Measurements from ENCODE around the gene TMEM109. TPM values are rescaled to one million over a fixed set of nuclear protein-coding genes. Genes with fewer than 3 reads are reported as not detected.

The TMEM109 gene
- 10 to 100 TPM; 61.9 to 66.3 TPM for total RNA-seq

GRCh38 chr11:60913793-60914632, at the start of gene TMEM109:
Gene TMEM109, plus strand, starts transcription at chr11:60914158. Its CDS starts 5,536 bp downstream, at chr11:60919694.
- H3K27me3 Mint-ChIP-seq (ENCODE audit: low read depth), result no peaks in the 10 kb centered on the region
- H3K4me1 Mint-ChIP-seq (ENCODE audit: low read depth), result peaks cover 83% of the 10 kb centered on the region
- H3K36me3 Mint-ChIP-seq (ENCODE audit: insufficient read depth in 2 of 2), result peaks cover 8 to 16% of the 10 kb centered on the region in 2 donors
- H3K27ac Mint-ChIP-seq, result peak within 1 kb of the TSS; percentile 89
- ATAC-seq (replicated peaks in 1 of 2) (peak; percentile 73 to 77), DNase-seq (peak; percentile 88 to 92)
- H3K4me3 Mint-ChIP-seq, result peak within 1 kb of the TSS; percentile 96
- H3K9me3 Mint-ChIP-seq, result peaks cover 2 to 7% of the 10 kb centered on the region in 2 donors

- Mint-ChIP-seq H3K4me1 (ENCODE audit: low read depth) (no peaks in the 10 kb centered on the region), H3K9me3 (no peaks in the 10 kb centered on the region), H3K27ac (no peak overlapping the region), H3K36me3 (ENCODE audit: insufficient read depth in 2 of 2) (no peaks in the 10 kb centered on the region), H3K4me3 (no peak overlapping the region), H3K27me3 (ENCODE audit: low read depth) (no peaks in the 10 kb centered on the region)
- DNase-seq (no peak), ATAC-seq (replicated peaks in 1 of 2) (no peak)
Observed at GRCh38 chr11:60864856-60865513, 49.0 kb upstream of the TMEM109 start.

GRCh38 chr11:60866911-60867870, 46.8 kb upstream of the TMEM109 start, which contains the start of gene ZP1:
Gene ZP1, plus strand, starts transcription at chr11:60867542. Its CDS starts 20 bp downstream, at chr11:60867562.
- Mint-ChIP-seq H3K4me3 (no peak within 1 kb of the TSS), H3K4me1 (ENCODE audit: low read depth) (peaks cover 14% of the 10 kb centered on the region), H3K27me3 (ENCODE audit: low read depth) (no peaks in the 10 kb centered on the region), H3K27ac (no peak within 1 kb of the TSS), H3K9me3 (no peaks in the 10 kb centered on the region), H3K36me3 (ENCODE audit: insufficient read depth in 2 of 2) (no peaks in the 10 kb centered on the region)
- ATAC-seq (replicated peaks in 1 of 2) (no peak), DNase-seq (no peak)

GRCh38 chr11:60867871-60868681, 45.9 kb upstream of the TMEM109 start:
- Mint-ChIP-seq H3K27me3 (ENCODE audit: low read depth) (no peaks in the 10 kb centered on the region), H3K4me1 (ENCODE audit: low read depth) (peaks cover 17% of the 10 kb centered on the region)

GRCh38 chr11:60868682-60869450, 45.1 kb upstream of the TMEM109 start:
- H3K4me3 Mint-ChIP-seq, result no peak overlapping the region
- H3K27me3 Mint-ChIP-seq (ENCODE audit: low read depth), result no peaks in the 10 kb centered on the region
- peaks cover 23% of the 10 kb centered on the region for H3K4me1 Mint-ChIP-seq (ENCODE audit: low read depth)
- ATAC-seq (replicated peaks in 1 of 2) (no peak), DNase-seq (no peak)
- H3K27ac Mint-ChIP-seq, result no peak overlapping the region
- H3K36me3 Mint-ChIP-seq (ENCODE audit: insufficient read depth in 2 of 2), result no peaks in the 10 kb centered on the region
- H3K9me3 Mint-ChIP-seq, result no peaks in the 10 kb centered on the region

More at GRCh38 chr11:60867871-60868681, 45.9 kb upstream of the TMEM109 start:
- DNase-seq (no peak), ATAC-seq (replicated peaks in 1 of 2) (no peak)
- no peaks in the 10 kb centered on the region for H3K36me3 Mint-ChIP-seq (ENCODE audit: insufficient read depth in 2 of 2)
- no peak overlapping the region for H3K27ac Mint-ChIP-seq
- H3K4me3 Mint-ChIP-seq, result no peak overlapping the region
- no peaks in the 10 kb centered on the region for H3K9me3 Mint-ChIP-seq

GRCh38 chr11:60869451-60869825, 44.5 kb upstream of the TMEM109 start:
- Mint-ChIP-seq H3K27ac (no peak overlapping the region), H3K9me3 (no peaks in the 10 kb centered on the region), H3K36me3 (ENCODE audit: insufficient read depth in 2 of 2) (no peaks in the 10 kb centered on the region), H3K4me3 (no peak overlapping the region), H3K27me3 (ENCODE audit: low read depth) (no peaks in the 10 kb centered on the region), H3K4me1 (ENCODE audit: low read depth) (peaks cover 27% of the 10 kb centered on the region)
- DNase-seq, result no peak
- ATAC-seq (replicated peaks in 1 of 2), result no peak

- H3K36me3 Mint-ChIP-seq (ENCODE audit: insufficient read depth in 2 of 2), result no peaks in the 10 kb centered on the region
- DNase-seq (no peak), ATAC-seq (replicated peaks in 1 of 2) (no peak)
- H3K4me3 Mint-ChIP-seq, result no peak overlapping the region
- H3K27ac Mint-ChIP-seq, result no peak overlapping the region
- no peaks in the 10 kb centered on the region for H3K9me3 Mint-ChIP-seq
- peaks cover 28% of the 10 kb centered on the region for H3K4me1 Mint-ChIP-seq (ENCODE audit: low read depth)
- no peaks in the 10 kb centered on the region for H3K27me3 Mint-ChIP-seq (ENCODE audit: low read depth)
Observed at GRCh38 chr11:60870276-60870675, 43.7 kb upstream of the TMEM109 start.

GRCh38 chr11:60870733-60871377, 43.1 kb upstream of the TMEM109 start:
- Mint-ChIP-seq H3K4me1 (ENCODE audit: low read depth) (peaks cover 28% of the 10 kb centered on the region), H3K36me3 (ENCODE audit: insufficient read depth in 2 of 2) (no peaks in the 10 kb centered on the region), H3K27ac (peak overlapping the region; percentile 51), H3K9me3 (no peaks in the 10 kb centered on the region), H3K27me3 (ENCODE audit: low read depth) (no peaks in the 10 kb centered on the region), H3K4me3 (no peak overlapping the region)
- DNase-seq, result no peak
- peak; percentile 12 to 14 for ATAC-seq (replicated peaks in 1 of 2)

GRCh38 chr11:60871378-60872061, 42.4 kb upstream of the TMEM109 start:
- Mint-ChIP-seq H3K27ac (no peak overlapping the region), H3K4me3 (no peak overlapping the region), H3K27me3 (ENCODE audit: low read depth) (no peaks in the 10 kb centered on the region), H3K4me1 (ENCODE audit: low read depth) (peaks cover 28% of the 10 kb centered on the region), H3K36me3 (ENCODE audit: insufficient read depth in 2 of 2) (no peaks in the 10 kb centered on the region), H3K9me3 (no peaks in the 10 kb centered on the region)
- DNase-seq (no peak), ATAC-seq (replicated peaks in 1 of 2) (peak; percentile 37 to 43)

GRCh38 chr11:60872124-60872960, 41.6 kb upstream of the TMEM109 start:
- H3K36me3 Mint-ChIP-seq (ENCODE audit: insufficient read depth in 2 of 2), result no peaks in the 10 kb centered on the region

More at GRCh38 chr11:60872124-60872960, 41.6 kb upstream of the TMEM109 start:
- Mint-ChIP-seq H3K27ac (no peak overlapping the region), H3K4me3 (no peak overlapping the region), H3K27me3 (ENCODE audit: low read depth) (no peaks in the 10 kb centered on the region), H3K4me1 (ENCODE audit: low read depth) (peaks cover 28% of the 10 kb centered on the region), H3K9me3 (no peaks in the 10 kb centered on the region)
- DNase-seq (no peak), ATAC-seq (replicated peaks in 1 of 2) (no peak)

All from activated T-cell treated with anti-CD3 and anti-CD28 coated beads, Interleukin-2, amount 50 U/mL, for 72 hours (primary cell).